ENCODE results near the gene CCDC102B.

CCDC102B gene

GRCh38 chr18:69102959-69103358, 305.1 kb downstream of the CCDC102B start:
- no peak for DNase-seq
